GM18951 (cell line): ENCODE results near the gene ANOS1.

Source experiments
- POLR2A ChIP-seq: IDR thresholded peaks from 4 replicates; pipeline ENCODE4 v1.6.1; 2011; ENCODE audit warnings: mild to moderate bottlenecking; ENCODE audit not compliant: insufficient read length, insufficient read depth; ENCODE audit errors: extremely low read depth
- in situ Hi-C: fragments of 300-500 bp; cut with MboI; formaldehyde crosslinking; loops from one replicate; pipeline ENCODE4 v1.12.0; 2022; ENCODE audit warnings: low sequenced_read_pairs, mixed read lengths, inconsistent platforms; ENCODE audit not compliant: unreplicated experiment

Gene ANOS1

DNA sequence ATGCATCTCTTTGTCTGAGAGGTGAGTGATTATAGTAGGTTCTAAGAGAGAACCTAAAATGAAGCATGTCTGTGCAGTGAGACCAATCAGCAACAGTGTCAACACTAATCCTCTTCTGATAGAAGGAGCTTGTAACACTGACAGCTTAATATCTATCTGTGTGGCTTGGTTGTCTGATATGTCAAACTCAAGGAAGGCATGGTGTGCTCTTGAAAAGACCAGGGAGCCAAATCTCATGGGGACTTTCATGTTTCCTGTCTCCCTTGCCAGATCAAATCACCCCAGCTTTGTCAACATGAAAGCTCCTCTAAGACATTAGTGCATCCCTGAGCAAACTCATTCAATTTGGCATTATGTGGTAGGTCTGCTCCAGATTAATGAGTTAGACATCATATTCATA lies 95.4 kb downstream of the ANOS1 start:
- no peak for TF ChIP-seq POLR2A
- in situ Hi-C loops: no loop called here

DNA sequence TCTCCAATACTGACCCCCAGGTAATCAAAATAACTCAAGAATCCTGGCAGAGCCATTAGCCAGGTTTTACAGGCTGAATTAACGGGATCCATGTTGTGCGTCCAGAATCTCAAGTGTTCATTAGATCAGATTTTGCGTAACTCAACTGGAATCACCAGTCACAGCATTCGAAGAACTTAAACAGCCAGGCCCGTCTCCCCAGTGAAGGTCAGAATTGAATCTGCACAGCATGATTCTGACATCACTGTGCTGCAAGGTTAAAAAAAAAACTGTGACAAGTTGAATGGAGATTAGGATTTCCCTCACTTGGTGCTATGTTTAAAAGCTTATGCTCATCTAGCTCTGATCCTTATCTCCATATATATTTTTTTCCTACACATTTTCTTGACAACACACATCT lies 96.1 kb downstream of the ANOS1 start:
- no peak for TF ChIP-seq POLR2A
- in situ Hi-C loops: no loop called here

DNA sequence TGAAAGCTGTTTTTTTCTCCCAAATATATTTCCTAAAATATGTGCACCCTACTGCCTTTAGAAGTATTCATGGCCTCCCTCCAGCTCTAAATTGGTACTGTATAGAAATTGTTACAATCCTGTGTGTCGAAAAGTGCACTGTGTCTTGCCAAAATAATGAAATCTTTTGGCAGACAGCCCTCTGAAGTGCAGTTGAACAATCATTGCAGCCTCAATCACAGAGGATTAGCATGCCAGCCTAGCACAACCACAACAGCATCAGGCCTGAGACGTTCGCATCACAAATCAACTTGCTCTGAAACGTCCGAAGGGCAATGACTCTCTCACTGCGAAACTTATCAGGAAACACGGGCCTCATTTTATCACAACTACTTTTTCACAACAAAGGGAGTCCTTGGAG lies 99.0 kb downstream of the ANOS1 start:
- in situ Hi-C loops: no loop called here
- no peak for TF ChIP-seq POLR2A

DNA sequence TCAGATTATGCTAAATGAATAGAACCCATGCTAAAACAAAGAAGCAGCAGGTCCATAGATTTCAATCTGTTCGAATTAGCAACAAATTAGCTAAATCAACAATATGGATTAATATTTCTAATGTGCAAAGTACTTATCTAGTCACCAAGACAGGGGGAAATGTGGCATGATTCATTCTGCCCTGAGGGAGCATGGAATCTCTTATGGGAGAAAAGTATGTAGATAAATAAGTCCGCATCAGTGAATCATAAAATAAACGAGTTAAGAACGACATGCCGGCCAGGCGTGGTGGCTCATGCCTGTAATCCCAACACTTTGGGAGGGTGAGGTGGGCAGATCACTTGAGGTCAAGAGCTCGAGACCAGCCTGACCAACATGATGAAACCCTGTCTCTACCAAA lies 102.1 kb downstream of the ANOS1 start:
- no peak for TF ChIP-seq POLR2A
- in situ Hi-C loops: no loop called here

DNA sequence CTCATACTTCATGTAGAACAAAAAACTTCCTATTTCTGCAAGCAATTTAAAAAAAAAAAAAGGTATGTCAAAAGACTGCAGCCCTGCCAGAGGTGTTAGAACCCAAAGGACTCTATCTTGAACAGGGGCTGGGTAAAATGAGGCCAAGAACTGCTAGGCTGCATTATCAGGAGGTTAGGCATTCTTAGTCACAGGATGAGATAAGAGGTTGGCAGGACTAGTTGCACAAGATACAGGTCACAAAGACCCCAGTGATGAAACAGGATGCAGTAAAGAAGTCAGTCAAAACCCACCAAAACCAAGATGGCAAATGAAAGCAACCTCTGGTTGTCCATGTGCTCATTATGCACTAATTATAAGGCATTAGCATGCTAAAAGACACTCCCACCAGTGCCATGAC lies 104.1 kb downstream of the ANOS1 start:
- no peak for TF ChIP-seq POLR2A
- in situ Hi-C loops: no loop called here

DNA sequence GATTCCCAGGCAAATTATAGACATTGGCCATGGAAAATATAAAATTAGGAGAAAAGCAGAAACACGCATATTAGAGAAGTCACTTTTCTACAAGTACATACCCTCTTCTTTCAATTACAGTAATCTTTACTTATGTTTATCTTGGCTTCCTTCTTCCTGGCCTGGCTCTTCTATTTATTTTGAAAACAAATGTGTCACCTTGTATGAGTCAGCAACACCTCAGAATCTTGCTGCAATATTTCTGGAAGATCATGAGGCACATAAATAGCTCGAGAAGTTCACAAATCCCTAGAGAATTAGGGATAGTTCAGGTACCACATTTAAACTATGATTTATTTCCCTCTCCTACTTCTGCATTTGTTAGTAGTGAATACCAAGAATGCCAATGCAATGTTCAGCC lies 124.6 kb downstream of the ANOS1 start:
- TF ChIP-seq POLR2A: no peak
- in situ Hi-C loops: no loop called here

DNA sequence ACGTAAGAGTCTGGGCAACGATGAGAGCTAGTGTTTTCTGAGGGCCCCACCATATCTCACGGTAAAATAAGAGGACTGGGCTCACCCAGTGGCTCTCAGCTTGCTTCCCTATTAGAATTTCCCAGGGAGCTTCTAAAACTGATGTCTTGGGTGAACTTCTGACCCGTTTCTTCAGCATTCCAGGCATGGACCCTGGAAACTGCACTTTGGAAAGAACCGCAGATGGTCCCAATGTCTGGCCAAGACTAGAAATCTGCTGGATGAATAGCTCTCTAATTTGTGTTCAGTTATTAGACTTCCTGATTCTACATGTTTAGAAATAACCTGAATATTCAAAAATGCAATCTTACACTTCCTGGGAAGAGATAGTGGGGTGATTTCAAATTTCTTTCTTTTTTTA lies 127.8 kb downstream of the ANOS1 start:
- in situ Hi-C loops: no loop called here
- no peak for TF ChIP-seq POLR2A

DNA sequence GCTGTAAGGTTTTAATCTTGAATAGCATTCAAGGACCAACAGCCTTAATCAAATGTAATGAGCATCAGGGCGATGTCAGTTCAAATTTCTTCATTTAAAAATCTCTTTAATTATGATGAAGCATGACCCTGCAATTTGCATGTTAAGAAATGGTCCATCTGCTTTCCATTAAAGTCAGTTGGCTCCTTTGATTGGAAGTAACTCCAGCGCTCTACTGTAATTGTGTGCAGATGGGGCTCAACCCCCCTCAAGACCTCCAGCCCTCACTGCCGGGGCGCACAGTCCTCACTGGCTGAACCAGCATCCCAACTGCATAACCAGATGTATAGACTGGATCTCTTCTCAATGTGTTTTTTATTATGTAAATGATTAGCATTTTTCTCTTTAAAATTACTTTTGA lies 140.4 kb downstream of the ANOS1 start:
- no peak for TF ChIP-seq POLR2A
- in situ Hi-C loops: no loop called here

DNA sequence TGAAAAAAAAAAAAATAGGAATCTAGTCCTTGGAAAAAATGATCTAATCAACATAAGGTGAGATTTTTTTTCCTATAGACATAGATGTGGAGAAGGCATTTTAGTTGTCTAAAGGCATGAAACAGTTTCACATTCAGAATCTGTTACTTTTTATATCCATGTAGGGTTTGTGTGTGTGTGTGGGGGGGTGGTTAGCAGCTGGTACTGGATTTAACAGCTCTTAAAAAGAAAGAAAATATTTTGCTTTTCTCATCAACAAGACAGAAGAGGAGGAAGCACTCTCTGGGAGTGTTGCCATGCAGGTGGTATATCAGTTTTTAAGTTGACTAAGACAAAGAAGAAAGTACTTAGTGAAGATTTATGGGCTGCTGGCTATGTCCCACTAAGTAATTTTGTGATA lies 145.0 kb downstream of the ANOS1 start:
- no peak for TF ChIP-seq POLR2A
- in situ Hi-C loops: no loop called here

DNA sequence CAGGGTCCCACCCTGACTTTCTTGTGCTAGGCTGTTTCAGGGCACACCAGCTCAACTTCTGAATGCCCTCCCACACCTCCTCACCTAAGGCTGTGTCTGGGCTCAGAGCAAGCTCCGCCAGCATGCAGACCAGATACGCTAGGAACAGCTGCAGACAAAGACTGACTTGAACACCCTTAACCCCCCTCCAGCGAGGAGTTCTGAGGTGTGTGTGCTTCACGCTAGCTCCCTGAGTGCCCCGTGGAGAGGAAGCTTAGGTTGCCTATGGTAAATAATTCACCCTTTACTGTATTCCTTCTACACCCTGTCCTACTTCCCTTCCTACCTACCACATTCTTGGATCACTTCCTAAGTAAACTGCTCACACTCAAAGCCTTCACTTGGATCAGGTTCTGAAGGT lies 152.3 kb downstream of the ANOS1 start:
- in situ Hi-C loops: no loop called here
- no peak for TF ChIP-seq POLR2A

DNA sequence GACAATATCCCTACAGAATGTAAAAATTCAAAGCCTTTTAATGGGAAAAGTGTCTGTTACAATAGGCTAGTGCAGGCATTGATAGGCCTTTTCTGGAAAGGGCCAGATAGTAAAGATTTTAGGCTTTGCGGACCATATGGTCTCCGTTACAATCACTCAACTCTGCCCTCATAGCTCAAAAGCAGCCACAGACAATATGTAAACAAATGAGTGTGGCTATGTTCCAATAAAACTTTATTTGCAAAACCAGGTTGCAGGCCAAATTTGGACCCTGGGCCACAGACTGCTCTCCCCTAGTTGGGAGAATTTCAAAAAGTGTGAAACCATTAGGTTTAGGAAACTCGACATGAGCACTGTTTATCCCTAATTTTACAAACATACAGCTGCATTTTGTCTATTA lies 155.1 kb downstream of the ANOS1 start:
- in situ Hi-C loops: no loop called here

DNA sequence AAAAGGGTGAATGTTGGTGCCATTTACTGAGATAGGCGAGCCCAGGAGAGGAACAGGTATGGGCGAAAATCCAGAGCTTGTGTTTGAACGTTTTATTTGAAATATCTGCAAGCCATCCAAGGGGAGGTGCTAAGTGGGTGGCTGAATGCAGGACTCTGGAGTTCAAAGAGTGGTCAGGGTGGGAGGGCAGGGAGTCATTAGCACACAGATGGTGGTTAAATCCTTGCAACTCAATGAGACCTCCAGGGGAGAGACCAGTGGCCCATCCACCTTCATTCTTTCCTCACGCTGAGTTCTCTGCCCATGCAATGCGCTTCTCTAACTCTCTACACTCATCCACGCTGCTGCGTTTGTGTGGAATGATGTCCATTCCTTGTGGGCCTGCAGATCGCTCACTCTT lies 166.2 kb downstream of the ANOS1 start:
- in situ Hi-C loops: no loop called here
- no peak for TF ChIP-seq POLR2A

More for the DNA sequence above, 155.1 kb downstream of the ANOS1 start:
- TF ChIP-seq POLR2A: no peak

DNA sequence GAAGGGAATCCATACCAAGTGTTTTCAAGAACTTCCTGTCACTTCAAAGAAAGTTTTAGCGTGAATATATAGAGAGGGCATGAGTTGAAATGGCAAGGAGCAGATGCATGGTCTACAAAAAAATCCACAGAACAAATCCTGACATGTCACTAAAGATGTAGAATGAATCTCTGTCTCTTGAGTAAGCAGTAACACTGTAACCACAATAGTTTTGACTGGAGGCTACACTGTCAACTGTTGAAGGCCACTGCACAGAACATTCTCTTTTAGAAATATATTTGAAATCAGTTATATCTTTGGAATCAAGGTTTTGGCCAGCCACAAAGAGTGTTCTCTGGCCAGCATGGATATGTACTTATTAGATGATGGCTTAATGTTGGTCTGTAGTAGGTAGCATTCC lies 183.5 kb downstream of the ANOS1 start:
- in situ Hi-C loops: no loop called here
- TF ChIP-seq POLR2A: no peak

DNA sequence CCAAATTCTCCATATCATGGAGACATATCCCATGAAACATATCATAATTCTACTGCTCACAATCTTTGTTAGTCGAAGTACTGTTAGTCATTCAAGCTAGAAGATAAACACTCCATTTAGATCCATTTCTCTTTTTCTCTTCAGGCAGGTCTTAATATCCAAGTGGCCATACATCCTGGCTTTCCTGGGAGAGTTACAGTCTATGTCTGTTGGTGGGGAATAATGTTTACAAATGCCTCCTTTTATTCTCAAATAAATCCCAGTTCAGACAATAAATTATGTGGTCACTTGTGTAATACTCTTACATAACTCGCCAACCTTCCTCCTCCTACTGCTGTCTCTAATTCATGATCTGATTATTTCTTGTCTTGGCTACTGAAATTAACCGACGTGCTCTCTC lies 185.2 kb downstream of the ANOS1 start:
- in situ Hi-C loops: no loop called here
- TF ChIP-seq POLR2A: no peak

DNA sequence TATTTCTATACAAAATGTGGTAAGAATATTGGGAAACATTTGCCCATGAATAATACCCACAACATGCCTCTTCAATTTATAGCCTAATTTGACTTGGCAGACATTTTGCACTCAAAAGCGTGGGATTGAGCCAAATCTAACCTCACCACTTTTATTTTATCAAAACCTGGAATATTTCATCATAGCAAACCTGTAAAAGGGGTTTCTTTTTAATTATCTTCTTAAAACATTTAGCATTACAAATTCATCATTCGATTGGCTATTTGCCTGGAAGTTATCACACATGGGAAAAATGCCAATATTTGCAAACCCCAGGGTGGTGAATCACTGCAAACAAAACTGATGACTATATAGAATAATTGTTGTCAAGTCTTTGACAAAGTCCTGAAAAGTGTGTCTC lies 211.1 kb downstream of the ANOS1 start:
- no peak for TF ChIP-seq POLR2A
- in situ Hi-C loops: no loop called here
